Stimulated activated memory B cell treated with anti-CD40 and anti-IgM and Interleukin-4, amounts not matched to agents 10 μg/mL and 1 μg/mL and 100 μg/mL, for 72 hours (primary cell): Measurements from ENCODE around the gene KRTAP3-1.
"Not testable (repeated sequence)": the region's sequence is repeated elsewhere in the genome, so short reads cannot be mapped to it uniquely, and the experiment has no call there.

Experiments
- ATAC-seq: fragments of 150-1000 bp; cut with Tn5 transposase; 2 replicates; pipeline ENCODE4 v1.10.0; 2021
- H3K27ac Mint-ChIP-seq: one replicate; pipeline ENCODE4 v1.8.0; 2022; ENCODE audit warnings: mild to moderate bottlenecking, mixed read lengths
- H3K27me3 Mint-ChIP-seq: one replicate; pipeline ENCODE4 v1.8.0; 2022; ENCODE audit warnings: mixed read lengths
- H3K36me3 Mint-ChIP-seq: one replicate; pipeline ENCODE4 v1.8.0; 2022; ENCODE audit warnings: mixed read lengths
- H3K4me1 Mint-ChIP-seq: one replicate; pipeline ENCODE4 v1.8.0; 2022; ENCODE audit warnings: mixed read lengths
- H3K4me3 Mint-ChIP-seq: one replicate; pipeline ENCODE4 v1.8.0; 2022; ENCODE audit warnings: mild to moderate bottlenecking, moderate library complexity, mixed read lengths
- H3K9me3 Mint-ChIP-seq: one replicate; pipeline ENCODE4 v1.8.0; 2022; ENCODE audit warnings: mixed read lengths

The KRTAP3-1 gene

GRCh38 chr17:41002814-41003213 lies 6.1 kb downstream of the KRTAP3-1 start:
- Mint-ChIP-seq H3K4me3 (no peak overlapping the region), H3K27ac (no peak overlapping the region), H3K9me3 (no peaks in the 10 kb centered on the region), H3K27me3 (peaks cover 31% of the 10 kb centered on the region), H3K4me1 (no peaks in the 10 kb centered on the region), H3K36me3 (no peaks in the 10 kb centered on the region)
- ATAC-seq: no peak

GRCh38 chr17:41001795-41002194 lies 7.1 kb downstream of the KRTAP3-1 start:
- Mint-ChIP-seq H3K9me3 (no peaks in the 10 kb centered on the region), H3K4me1 (no peaks in the 10 kb centered on the region), H3K27ac (no peak overlapping the region), H3K36me3 (no peaks in the 10 kb centered on the region), H3K4me3 (no peak overlapping the region), H3K27me3 (peaks cover 35% of the 10 kb centered on the region)
- no peak for ATAC-seq

GRCh38 chr17:40999563-40999962 lies 9.4 kb downstream of the KRTAP3-1 start, which contains the start of gene KRTAP3-2:
KRTAP3-2 (minus strand) TSS chr17:40999906; CDS start chr17:40999853, 53 bp downstream.
- not testable (repeated sequence) for H3K4me3 Mint-ChIP-seq, H3K4me1 Mint-ChIP-seq, H3K36me3 Mint-ChIP-seq, H3K27ac Mint-ChIP-seq, H3K9me3 Mint-ChIP-seq, ATAC-seq
- H3K27me3 Mint-ChIP-seq: peaks cover 51% of the 10 kb centered on the region

- H3K27me3 Mint-ChIP-seq: peaks cover 67% of the 10 kb centered on the region
- no peak for ATAC-seq
- no peaks in the 10 kb centered on the region for H3K4me1 Mint-ChIP-seq
- no peaks in the 10 kb centered on the region for H3K9me3 Mint-ChIP-seq
- H3K36me3 Mint-ChIP-seq: no peaks in the 10 kb centered on the region
- no peak overlapping the region for H3K4me3 Mint-ChIP-seq
- no peak overlapping the region for H3K27ac Mint-ChIP-seq
These were observed 11.6 kb downstream of the KRTAP3-1 start for GRCh38 chr17:40997361-40997760.

- no peak overlapping the region for H3K27ac Mint-ChIP-seq
- ATAC-seq: no peak
- no peaks in the 10 kb centered on the region for H3K4me1 Mint-ChIP-seq
- peaks cover 67% of the 10 kb centered on the region for H3K27me3 Mint-ChIP-seq
- H3K9me3 Mint-ChIP-seq: no peaks in the 10 kb centered on the region
- no peak overlapping the region for H3K4me3 Mint-ChIP-seq
- H3K36me3 Mint-ChIP-seq: no peaks in the 10 kb centered on the region
These were observed 12.1 kb downstream of the KRTAP3-1 start for GRCh38 chr17:40996829-40997228.

GRCh38 chr17:40995116-40995515 lies 13.8 kb downstream of the KRTAP3-1 start:
- no peak overlapping the region for H3K27ac Mint-ChIP-seq
- H3K4me1 Mint-ChIP-seq: no peaks in the 10 kb centered on the region
- H3K27me3 Mint-ChIP-seq: peaks cover 62% of the 10 kb centered on the region
- H3K36me3 Mint-ChIP-seq: no peaks in the 10 kb centered on the region
- no peak for ATAC-seq
- no peak overlapping the region for H3K4me3 Mint-ChIP-seq
- H3K9me3 Mint-ChIP-seq: no peaks in the 10 kb centered on the region

- ATAC-seq: no peak
- no peaks in the 10 kb centered on the region for H3K4me1 Mint-ChIP-seq
- no peaks in the 10 kb centered on the region for H3K36me3 Mint-ChIP-seq
- no peak within 1 kb of the TSS for H3K4me3 Mint-ChIP-seq
- peaks cover 52% of the 10 kb centered on the region for H3K27me3 Mint-ChIP-seq
- no peak within 1 kb of the TSS for H3K27ac Mint-ChIP-seq
- H3K9me3 Mint-ChIP-seq: no peaks in the 10 kb centered on the region
These were observed 15.1 kb downstream of the KRTAP3-1 start, which contains the start of gene KRTAP3-3 for GRCh38 chr17:40993839-40994238. KRTAP3-3 (minus strand) TSS chr17:40994164; CDS start chr17:40994097, 67 bp downstream.

- Mint-ChIP-seq H3K4me3 (no peak overlapping the region), H3K27ac (no peak overlapping the region), H3K27me3 (peaks cover 47% of the 10 kb centered on the region), H3K9me3 (no peaks in the 10 kb centered on the region), H3K36me3 (no peaks in the 10 kb centered on the region), H3K4me1 (no peaks in the 10 kb centered on the region)
- ATAC-seq: no peak
These were observed 15.8 kb downstream of the KRTAP3-1 start for GRCh38 chr17:40993084-40993483.

- ATAC-seq: no peak
- Mint-ChIP-seq H3K27ac (no peak overlapping the region), H3K27me3 (peaks cover 52% of the 10 kb centered on the region), H3K36me3 (no peaks in the 10 kb centered on the region), H3K4me3 (no peak overlapping the region), H3K9me3 (no peaks in the 10 kb centered on the region), H3K4me1 (peaks cover 3% of the 10 kb centered on the region)
These were observed 16.3 kb downstream of the KRTAP3-1 start for GRCh38 chr17:40992666-40993065.

GRCh38 chr17:40986920-40987319 lies 22.0 kb downstream of the KRTAP3-1 start:
- no peak overlapping the region for H3K27ac Mint-ChIP-seq
- H3K27me3 Mint-ChIP-seq: peaks cover 31% of the 10 kb centered on the region
- H3K9me3 Mint-ChIP-seq: no peaks in the 10 kb centered on the region
- no peak overlapping the region for H3K4me3 Mint-ChIP-seq
- no peaks in the 10 kb centered on the region for H3K36me3 Mint-ChIP-seq
- no peak for ATAC-seq
- peaks cover 11% of the 10 kb centered on the region for H3K4me1 Mint-ChIP-seq

- Mint-ChIP-seq H3K27ac (no peak within 1 kb of the TSS), H3K36me3 (no peaks in the 10 kb centered on the region), H3K4me3 (no peak within 1 kb of the TSS), H3K9me3 (no peaks in the 10 kb centered on the region), H3K27me3 (peaks cover 34% of the 10 kb centered on the region), H3K4me1 (peaks cover 11% of the 10 kb centered on the region)
- no peak for ATAC-seq
These were observed 24.7 kb downstream of the KRTAP3-1 start, which contains the start of gene KRT40 for GRCh38 chr17:40984226-40984625. KRT40 (minus strand) TSS chr17:40984326; CDS start chr17:40984273, 53 bp downstream.

- Mint-ChIP-seq H3K9me3 (no peaks in the 10 kb centered on the region), H3K36me3 (no peaks in the 10 kb centered on the region), H3K4me1 (no peaks in the 10 kb centered on the region), H3K27ac (no peak overlapping the region), H3K4me3 (no peak overlapping the region), H3K27me3 (peaks cover 29% of the 10 kb centered on the region)
- no peak for ATAC-seq
These were observed 27.8 kb downstream of the KRTAP3-1 start for GRCh38 chr17:40981115-40981514.

GRCh38 chr17:40980596-40980995 lies 28.3 kb downstream of the KRTAP3-1 start:
- peaks cover 33% of the 10 kb centered on the region for H3K27me3 Mint-ChIP-seq
- no peak overlapping the region for H3K27ac Mint-ChIP-seq
- ATAC-seq: no peak
- no peaks in the 10 kb centered on the region for H3K9me3 Mint-ChIP-seq
- H3K4me1 Mint-ChIP-seq: no peaks in the 10 kb centered on the region
- H3K36me3 Mint-ChIP-seq: no peaks in the 10 kb centered on the region
- no peak overlapping the region for H3K4me3 Mint-ChIP-seq

- H3K36me3 Mint-ChIP-seq: no peaks in the 10 kb centered on the region
- no peaks in the 10 kb centered on the region for H3K4me1 Mint-ChIP-seq
- no peak for ATAC-seq
- H3K4me3 Mint-ChIP-seq: no peak overlapping the region
- H3K27me3 Mint-ChIP-seq: peaks cover 38% of the 10 kb centered on the region
- no peak overlapping the region for H3K27ac Mint-ChIP-seq
- no peaks in the 10 kb centered on the region for H3K9me3 Mint-ChIP-seq
These were observed 28.8 kb downstream of the KRTAP3-1 start for GRCh38 chr17:40980117-40980516.

GRCh38 chr17:40978575-40979151 lies 30.3 kb downstream of the KRTAP3-1 start:
- no peaks in the 10 kb centered on the region for H3K36me3 Mint-ChIP-seq
- H3K9me3 Mint-ChIP-seq: no peaks in the 10 kb centered on the region
- H3K27ac Mint-ChIP-seq: no peak overlapping the region
- no peaks in the 10 kb centered on the region for H3K4me1 Mint-ChIP-seq
- H3K4me3 Mint-ChIP-seq: no peak overlapping the region
- ATAC-seq: no peak
- peaks cover 45% of the 10 kb centered on the region for H3K27me3 Mint-ChIP-seq

GRCh38 chr17:40975516-40975915 lies 33.4 kb downstream of the KRTAP3-1 start:
- no peak for ATAC-seq
- Mint-ChIP-seq H3K36me3 (no peaks in the 10 kb centered on the region), H3K4me1 (no peaks in the 10 kb centered on the region), H3K27ac (no peak overlapping the region), H3K27me3 (peaks cover 47% of the 10 kb centered on the region), H3K4me3 (no peak overlapping the region), H3K9me3 (no peaks in the 10 kb centered on the region)
